NCI-H446 treated with DMSO at 0.1 percent for 48 hours (cell line): ENCODE results near the gene NMT2.

Source experiments
- DNase-seq: peaks from one replicate; lab custom pipeline; 2025; lab: John Stamatoyannopoulos, UW

NMT2 gene

DNA sequence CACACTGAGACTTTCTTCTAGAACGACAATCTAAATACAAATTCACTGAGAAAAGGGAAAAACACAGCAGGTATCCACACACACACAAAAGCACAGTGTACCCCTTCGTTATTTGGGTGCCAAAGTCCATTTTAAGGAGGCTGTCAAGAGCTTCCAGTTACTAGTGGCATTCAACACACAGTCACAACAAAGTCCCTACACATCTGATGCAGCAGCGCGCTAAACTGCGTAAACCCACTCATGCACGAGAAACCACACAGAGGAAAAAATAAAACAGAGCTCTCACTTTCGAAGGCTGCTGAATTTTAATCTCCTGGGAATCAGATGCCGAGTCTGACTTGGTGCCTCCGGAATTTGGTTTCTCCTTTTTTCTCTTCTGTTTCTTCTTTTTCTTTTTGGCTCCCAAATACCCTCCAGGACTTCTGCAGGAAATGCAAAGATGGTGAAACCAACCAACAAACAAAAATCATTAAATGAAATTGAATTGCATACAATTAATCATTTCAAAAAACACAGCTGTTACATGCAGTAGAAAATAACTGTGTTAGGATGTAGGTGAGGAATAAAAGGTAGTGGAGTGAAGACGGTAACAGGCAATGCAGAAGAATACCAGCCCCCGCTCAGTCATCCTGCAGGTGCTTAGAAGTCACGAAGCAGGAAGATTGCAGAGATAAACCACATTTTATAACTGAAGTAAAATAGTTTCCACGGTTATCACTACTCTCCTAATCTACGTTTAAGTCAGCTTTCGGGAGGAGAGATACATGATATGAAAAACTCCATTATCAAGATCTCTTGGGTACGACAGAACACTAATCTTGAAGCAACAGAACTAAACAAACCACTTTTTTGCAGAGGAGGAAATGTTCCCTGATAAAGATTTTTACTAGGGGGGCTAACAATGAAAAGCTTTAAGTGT is 27.1 kb downstream of the NMT2 start:
- peak; percentile 5 for DNase-seq

DNA sequence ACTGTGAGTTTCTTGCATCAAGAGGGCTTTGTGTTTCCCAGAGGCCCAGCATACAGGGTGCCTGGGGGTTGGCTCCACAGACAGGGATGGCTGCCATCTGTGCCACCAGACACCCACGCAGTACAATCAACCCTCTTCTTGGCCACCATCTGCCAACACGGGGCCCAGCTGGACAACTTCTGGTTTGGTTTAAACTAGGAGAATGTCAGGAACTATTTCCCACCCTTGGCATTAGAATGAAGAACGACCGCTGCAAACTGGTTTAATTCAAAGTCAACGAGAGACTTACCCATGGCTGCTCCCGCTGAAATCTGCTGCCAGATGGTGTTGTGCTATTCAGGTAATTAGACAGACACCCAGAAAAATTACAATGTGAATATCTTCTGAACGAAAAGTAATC is 27.8 kb downstream of the NMT2 start:
- peak; percentile 39 for DNase-seq

DNA sequence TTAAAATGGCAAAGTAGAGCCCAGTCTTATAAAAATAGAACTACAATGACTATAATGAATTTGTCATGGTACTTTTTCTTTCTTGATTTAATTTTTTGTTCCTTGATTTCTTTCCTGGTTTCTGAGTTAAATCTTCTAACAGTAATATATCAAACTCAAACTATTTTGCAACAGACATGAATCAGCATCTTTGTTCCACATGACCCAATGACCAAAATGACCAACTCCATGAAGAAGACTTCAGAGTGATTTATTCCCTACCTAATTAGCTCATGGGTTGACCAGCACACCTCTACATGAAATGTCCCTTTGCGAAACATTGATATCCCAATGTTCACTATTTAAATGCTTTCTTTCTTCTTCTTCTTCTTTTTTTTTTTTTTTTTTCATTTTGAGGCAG is 30.9 kb downstream of the NMT2 start:
- no peak for DNase-seq

- DNase-seq: no peak
Measured at GRCh38 chr10:15137036-15137359, 31.5 kb downstream of the NMT2 start.

DNA sequence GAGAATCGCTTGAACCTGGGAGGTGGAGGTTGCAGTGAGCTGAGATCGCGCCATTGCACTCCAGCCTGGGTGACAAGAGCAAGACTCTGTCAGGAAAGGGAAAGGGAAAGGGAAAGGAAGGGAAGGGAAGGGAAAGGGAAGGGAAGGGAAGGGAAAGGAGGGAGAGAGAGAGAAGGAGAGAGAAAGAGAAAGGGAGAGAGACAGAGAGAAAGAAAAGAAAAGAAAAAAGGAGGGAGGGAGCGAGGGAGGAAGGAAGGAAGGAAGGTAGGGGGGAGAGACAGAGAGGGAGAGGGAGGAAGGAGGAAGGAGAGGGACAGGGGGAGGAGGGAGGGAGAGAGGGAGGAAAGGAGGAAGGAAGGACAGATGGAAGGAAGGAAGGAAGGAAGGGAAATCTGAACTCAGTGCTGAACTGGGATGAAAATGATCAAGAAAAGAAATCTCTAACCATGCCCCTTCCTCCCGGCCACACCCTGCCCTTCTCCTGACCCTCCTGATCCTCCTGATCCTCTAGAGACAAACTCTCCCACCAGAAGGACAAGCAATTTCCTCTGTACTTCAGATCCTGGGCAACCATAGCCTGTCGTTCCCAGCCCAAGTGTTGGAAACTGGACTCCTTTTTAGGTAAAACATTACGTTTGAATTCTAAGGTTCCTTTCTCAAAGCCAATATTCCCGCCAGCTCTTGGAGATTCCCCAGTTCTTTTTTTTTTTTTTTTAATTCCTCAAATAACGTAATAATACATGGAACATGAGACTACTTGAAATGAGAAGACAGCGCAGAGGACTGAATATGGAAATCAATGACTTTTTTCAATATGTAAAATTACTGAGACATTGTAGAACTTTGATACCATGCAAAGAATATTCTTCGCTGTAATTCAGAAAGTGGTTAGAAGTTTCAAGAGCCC is 32.1 kb downstream of the NMT2 start:
- no peak for DNase-seq

GRCh38 chr10:15131330-15131729 is 37.2 kb downstream of the NMT2 start:
- no peak for DNase-seq

DNA sequence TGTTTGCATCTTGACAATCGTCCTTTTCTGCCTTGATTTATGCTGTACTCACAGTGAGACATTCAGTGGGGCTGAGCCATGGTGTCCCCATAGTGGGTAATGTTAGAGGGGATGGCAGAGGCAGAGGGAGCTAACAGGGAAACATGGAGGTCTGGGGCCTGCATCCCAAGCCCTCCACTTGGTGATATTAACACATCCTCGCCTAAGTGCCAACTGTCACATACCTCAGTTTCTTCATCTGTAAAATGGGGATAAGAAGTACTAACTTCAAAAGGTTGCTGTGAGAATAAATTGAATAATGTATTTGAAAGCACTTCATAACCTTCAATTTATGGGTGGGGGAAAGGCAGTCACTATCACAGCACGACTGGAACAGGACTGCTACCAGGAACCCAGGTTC is 43.6 kb downstream of the NMT2 start:
- no peak for DNase-seq

GRCh38 chr10:15124190-15124589 is 44.3 kb downstream of the NMT2 start:
- DNase-seq: no peak

GRCh38 chr10:15123749-15124184 is 44.7 kb downstream of the NMT2 start:
- no peak for DNase-seq

DNA sequence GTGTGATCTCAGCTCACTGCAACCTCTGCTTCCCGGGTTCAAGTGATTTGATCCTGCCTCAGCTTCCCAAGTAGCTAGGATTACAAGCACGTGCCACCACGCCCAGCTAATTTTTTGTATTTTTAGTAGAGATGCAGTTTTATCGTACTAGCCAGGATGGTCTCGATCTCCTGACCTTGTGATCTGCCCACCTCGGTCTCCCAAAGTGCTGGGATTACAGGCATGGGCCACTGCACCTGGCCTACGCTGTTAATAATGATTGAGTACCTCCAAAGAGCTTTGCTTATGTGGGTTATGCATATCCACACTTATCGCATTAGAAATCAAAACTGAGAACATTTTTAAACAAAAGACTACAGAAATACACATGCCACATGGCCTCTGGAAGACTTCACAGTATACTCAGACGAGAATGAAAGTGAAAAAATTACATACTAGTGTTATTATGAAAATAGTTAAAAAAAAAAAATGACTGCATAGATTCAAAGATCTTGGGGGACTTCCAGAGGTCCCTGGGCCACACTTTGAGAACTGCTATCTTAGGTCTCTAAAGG is 45.9 kb downstream of the NMT2 start:
- DNase-seq: no peak

- no peak for DNase-seq
Measured at GRCh38 chr10:15121707-15122106, 46.8 kb downstream of the NMT2 start.

DNA sequence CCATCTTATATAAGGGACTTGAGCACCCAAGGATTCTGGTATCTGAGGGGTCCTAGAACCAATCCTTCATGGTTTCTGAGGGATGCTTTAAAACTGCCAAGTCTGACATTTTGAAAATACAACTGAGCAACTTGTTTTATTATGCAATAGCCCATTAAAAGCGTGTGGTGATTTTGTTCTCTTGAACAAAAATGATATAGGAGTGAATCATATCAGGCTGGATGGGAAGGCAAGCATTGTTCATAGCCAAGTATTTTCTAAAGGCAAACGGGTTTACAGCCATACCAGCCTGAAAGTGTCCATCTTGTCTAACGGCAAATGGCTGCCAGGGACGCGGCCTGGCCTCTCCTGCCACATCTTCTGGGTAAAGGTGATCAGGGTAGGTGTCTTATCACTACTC is 48.0 kb downstream of the NMT2 start:
- no peak for DNase-seq

- DNase-seq: no peak
Measured at GRCh38 chr10:15118615-15119014, 49.9 kb downstream of the NMT2 start.

- DNase-seq: no peak
Measured at GRCh38 chr10:15116225-15116624, 52.3 kb downstream of the NMT2 start.

DNA sequence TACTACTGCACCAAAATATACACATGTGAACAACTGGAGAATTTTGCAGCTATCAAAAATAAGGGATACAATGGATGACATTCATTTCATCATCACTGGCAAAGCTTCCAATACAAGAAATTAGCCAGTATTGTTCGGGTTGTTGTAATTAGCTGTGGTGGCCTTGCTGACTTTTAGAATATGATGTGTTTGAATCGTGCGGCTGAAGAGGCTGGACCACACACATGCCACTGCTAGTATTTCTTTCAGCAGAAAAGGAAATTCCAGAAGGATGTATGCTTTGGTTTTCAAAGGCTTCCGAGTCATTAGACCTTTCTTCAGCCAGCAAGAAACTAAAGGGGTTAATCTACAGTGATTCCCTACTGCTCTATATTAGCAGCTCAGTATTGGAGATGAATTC is 54.7 kb downstream of the NMT2 start:
- no peak for DNase-seq

- DNase-seq: no peak
Measured at GRCh38 chr10:15112657-15113056, 55.8 kb downstream of the NMT2 start.

DNA sequence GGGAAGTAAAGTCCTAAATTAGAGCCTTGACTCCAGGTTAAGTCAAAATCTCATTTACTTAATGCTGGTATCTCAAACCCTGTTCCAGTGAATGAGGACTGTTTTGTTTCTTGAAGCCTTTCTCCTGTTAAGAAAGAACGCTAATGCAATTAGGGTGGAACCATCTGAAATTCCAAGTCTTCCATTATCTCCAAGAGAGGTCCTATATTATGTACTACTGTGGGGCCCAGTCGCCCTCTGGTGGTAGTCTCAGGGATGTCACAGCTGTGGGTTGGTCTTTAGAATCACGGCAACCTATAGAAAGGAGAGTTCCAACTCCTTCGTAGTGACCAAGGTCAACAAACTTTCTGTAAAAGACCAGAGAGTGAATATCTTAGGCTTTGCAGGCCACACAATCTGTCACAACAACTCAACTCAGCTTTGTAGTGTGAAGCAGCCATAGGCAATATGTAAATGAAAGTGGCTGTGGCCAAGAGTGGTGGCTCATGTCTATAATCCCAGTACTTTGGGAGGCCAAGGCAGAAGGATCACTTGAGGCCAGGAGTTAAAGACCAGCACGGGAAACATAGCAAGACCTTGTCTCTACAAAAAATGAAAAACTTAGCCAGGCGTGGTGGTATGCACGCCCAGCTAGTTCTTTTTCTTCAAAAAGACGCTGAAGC is 62.0 kb downstream of the NMT2 start:
- DNase-seq: peak; percentile 12

DNA sequence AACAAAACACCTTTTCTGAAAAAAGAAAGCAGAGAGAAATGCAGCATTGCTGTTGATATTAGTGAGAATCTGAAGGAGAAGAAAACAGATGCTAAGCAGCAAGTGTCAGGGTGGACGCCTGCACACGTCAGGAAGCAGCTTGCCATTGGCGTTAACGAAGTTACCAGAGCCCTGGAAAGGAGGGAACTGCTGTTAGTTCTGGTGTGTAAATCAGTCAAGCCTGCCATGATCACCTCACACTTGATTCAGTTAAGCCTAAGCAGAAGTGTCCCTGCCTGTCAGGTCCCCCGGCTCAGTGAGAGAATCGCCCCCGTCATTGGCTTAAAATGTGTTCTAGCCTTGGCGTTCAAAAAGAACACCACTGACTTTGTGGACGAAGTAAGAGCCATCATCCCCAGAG is 65.0 kb downstream of the NMT2 start:
- DNase-seq: no peak

DNA sequence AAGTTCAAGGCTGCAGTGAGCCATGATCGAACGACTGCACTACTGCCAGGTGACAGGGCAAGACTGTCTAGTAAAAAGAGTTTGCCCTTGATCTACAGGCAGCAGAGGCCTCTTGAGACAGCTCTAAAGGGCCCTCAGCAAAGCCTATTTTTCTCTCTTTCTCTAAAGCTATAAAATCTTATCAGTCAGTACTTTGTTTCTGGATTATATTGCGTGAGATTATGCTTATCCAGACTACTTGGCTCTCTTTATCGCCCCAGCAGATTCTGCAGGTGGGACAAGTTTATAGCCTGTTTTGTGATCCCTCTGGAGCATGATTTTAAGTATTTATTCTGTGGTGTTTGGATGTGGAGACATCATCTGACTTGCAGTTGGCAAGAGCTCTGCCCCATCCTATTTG is 68.6 kb downstream of the NMT2 start:
- DNase-seq: no peak

- peak; percentile 69 for DNase-seq
Measured at GRCh38 chr10:15097011-15097812, 71.3 kb downstream of the NMT2 start, which contains the start of gene RPP38. Gene RPP38 (plus strand): TSS chr10:15097355. CDS start chr10:15103315, 5,960 bp downstream.

DNA sequence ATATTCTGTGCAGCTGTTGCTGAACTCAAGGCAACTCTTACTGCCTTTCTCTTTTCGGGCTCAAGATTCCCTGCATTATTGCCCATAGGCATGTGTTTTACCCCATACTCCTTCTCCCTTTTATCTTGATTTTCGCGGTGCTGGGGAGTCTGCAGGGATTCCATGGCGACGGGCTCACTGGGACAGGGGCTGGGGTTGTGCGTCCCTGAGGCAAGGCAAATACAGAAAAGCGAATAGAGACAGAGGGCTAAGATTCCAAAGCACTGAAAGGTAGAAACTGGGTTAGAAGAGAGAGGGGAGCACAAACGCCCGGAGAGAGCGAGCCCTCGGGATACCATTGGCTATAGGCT is 71.9 kb downstream of the NMT2 start:
- no peak for DNase-seq
